ENCODE data around the gene GARIN1A.
"Not testable (repeated sequence)": the region's sequence is repeated elsewhere in the genome, so short reads cannot be mapped to it uniquely, and the experiment has no call there.

The GARIN1A gene

DNA sequence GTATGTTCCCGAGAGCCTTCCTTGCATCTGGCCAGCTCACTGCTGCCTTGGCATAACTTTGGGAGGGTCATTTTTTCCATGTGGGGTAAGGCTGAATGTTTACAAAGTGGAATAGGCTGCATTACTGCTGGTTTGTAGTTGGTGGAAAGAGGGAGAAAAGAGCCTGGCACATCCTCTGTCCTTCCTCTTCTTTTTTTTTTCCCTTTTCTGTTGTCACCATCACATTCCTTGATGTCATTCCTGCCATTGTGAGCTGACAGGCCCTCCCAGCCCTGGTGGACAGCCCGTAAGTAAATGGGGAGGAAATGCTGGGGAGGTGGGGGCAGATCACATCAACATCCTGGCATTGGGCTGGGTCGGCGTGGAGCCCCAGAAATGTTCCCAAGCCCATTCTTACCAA lies at the start of gene GARIN1A:
Gene GARIN1A (plus strand): TSS at position 301 of the 400 bp plus-strand sequence. CDS start 106 bp downstream, outside the sequence.
- no peak within 1 kb of the TSS for H3K4me3 ChIP-seq (ENCODE audit: low read depth, low read length)
- TF ChIP-seq, protein P1, sequence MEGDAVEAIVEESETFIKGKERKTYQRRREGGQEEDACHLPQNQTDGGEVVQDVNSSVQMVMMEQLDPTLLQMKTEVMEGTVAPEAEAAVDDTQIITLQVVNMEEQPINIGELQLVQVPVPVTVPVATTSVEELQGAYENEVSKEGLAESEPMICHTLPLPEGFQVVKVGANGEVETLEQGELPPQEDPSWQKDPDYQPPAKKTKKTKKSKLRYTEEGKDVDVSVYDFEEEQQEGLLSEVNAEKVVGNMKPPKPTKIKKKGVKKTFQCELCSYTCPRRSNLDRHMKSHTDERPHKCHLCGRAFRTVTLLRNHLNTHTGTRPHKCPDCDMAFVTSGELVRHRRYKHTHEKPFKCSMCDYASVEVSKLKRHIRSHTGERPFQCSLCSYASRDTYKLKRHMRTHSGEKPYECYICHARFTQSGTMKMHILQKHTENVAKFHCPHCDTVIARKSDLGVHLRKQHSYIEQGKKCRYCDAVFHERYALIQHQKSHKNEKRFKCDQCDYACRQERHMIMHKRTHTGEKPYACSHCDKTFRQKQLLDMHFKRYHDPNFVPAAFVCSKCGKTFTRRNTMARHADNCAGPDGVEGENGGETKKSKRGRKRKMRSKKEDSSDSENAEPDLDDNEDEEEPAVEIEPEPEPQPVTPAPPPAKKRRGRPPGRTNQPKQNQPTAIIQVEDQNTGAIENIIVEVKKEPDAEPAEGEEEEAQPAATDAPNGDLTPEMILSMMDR (IDR thresholded peaks at IDR 0.05; ENCODE audit: control insufficient read depth, extremely low read depth, insufficient read depth), result no peak
- no peak for DNase-seq (ENCODE audit: low read depth)

DNA sequence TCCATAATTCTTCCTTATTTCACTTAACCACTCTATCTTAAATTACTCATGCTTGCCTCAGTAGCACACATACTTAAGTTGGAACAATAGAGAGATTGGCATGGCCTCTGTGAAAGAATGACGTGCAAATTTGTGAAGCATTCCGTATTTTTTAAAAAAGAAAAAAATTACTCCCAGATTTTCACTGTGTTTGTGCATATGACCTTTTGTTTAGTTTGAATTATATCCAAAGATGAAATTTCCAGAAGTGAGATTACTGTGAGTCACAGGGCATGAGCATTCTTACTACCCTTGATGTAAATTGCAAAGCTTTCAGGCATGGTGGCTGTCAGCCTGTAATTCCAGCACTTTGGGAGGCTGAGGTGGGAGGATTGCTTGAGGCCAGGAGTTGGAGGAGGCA lies 45.0 kb upstream of the GARIN1A start:
- H3K4me3 ChIP-seq (ENCODE audit: low read depth, low read length); DNase-seq (ENCODE audit: low read depth): not testable (repeated sequence)

DNA sequence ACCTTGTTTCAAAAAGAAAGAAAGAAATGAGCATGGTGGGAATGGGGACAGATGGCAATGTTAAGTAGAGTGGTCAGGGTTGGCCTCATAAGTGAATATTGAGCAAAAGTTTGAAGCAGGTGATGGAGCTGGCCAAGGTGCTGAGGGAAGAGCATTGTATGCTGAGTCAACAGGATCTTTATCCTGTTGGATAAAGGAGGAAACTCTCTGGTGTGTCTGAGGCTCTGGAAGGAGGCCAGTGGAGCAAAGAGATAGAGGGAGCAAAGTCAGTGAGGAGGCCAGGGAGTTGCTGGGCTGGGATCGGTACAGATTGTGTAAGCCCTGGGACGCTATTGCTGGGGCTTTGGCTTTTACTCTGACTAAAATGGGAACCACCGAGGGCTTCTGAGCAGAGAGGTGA lies 38.2 kb upstream of the GARIN1A start:
- DNase-seq (ENCODE audit: low read depth); H3K4me3 ChIP-seq (ENCODE audit: low read depth, low read length): not testable (repeated sequence)

DNA sequence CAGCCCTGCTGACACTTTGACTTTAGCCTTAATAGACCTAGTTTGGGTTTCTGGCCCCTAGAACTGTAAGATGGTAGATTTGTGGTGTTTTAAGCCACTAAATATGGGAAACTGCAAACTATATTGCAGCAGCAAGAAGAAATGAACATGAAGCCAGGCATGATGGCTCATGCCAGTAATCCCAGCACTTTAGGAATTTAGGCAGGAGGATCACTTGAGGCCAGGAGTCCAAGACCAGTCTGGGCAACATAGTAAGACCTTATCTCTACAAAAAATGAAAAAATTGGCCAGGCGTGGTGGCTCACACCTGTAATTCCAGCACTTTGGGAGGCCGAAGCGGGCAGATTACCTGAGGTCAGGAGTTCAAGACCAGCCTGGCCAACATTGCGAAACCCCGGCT lies 26.9 kb upstream of the GARIN1A start:
- not testable (repeated sequence) for H3K4me3 ChIP-seq (ENCODE audit: low read depth, low read length); DNase-seq (ENCODE audit: low read depth)

DNA sequence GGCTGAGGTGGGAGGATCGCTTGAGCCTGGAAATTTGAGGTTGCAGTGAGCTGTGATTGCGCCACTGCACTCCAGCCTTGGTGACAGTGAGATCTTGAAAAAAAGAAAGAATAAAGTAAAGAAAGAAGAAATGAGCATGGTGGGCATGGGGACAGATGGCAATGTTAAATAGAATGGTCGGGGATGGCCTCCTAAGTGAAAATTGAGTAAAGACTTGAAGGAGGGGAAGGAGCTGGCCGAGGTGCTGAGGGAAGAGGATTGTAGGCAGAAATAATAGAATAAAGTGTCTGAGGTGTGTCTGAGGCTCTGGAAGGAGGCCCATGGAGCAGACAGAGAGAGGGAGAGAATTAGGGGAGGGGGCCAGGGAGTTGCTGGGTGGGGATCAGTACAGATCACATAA lies 26.2 kb upstream of the GARIN1A start:
- not testable (repeated sequence) for H3K4me3 ChIP-seq (ENCODE audit: low read depth, low read length); DNase-seq (ENCODE audit: low read depth)

DNA sequence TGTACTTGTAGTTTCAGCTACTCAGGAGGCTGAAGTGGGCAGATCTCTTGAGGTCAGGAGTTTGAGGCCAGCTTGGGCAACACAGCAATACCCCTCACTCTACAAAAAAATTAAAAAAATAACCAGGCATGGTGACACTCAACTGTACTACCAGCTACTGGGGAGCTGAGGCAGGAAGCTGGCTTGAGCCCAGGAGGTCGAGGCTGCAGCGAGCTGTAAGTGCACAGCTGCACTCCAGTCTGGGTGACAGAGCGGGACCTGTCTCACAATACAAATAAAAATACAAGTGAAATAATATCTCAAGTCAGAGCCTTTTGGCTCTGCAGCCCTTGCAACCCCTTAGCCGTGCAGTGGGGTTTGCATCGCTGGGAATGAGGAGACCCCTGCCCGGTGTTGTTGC lies 25.2 kb upstream of the GARIN1A start:
- H3K4me3 ChIP-seq (ENCODE audit: low read depth, low read length); DNase-seq (ENCODE audit: low read depth): not testable (repeated sequence)

DNA sequence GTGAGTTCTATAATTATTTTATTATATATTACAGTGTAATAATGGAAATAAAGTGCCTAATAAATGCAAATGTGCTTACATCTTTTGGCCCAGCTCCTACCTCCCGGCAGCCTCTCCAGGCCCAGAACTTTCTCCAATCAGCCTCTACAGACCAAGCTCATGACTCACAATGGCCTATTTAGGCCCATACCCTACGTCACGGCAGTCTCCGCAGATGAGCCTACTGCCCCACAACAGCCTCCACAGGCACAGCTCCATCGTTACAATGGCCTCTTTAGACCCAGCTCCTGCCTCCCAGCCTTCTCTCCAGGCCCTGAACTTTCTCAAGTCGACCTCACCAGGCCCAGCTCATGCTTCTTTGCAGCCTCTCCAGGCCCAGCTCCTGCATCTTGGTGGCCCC lies 21.0 kb upstream of the GARIN1A start:
- H3K4me3 ChIP-seq (ENCODE audit: low read depth, low read length); DNase-seq (ENCODE audit: low read depth): not testable (repeated sequence)

DNA sequence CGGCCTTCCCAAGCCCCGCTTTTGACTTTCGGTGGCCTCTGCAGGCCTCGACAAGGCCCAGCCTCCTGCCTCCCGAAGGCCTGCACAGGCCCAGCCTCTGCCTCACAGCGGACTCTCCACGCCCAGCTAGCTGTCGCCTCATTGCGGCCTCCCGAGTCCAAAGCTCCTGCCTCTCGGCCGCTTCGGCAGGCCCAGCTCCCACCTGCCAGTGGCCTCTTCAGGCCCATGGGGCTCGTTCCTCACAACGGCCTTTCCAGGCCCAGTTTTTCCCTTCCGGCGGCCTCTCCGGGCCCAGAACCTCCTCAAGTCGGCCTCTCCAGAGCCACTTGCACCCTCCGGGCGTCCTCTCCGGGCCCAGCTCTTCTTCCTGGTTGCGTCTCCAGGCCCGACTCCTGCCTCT lies 19.5 kb upstream of the GARIN1A start:
- H3K4me3 ChIP-seq (ENCODE audit: low read depth, low read length); DNase-seq (ENCODE audit: low read depth): not testable (repeated sequence)

DNA sequence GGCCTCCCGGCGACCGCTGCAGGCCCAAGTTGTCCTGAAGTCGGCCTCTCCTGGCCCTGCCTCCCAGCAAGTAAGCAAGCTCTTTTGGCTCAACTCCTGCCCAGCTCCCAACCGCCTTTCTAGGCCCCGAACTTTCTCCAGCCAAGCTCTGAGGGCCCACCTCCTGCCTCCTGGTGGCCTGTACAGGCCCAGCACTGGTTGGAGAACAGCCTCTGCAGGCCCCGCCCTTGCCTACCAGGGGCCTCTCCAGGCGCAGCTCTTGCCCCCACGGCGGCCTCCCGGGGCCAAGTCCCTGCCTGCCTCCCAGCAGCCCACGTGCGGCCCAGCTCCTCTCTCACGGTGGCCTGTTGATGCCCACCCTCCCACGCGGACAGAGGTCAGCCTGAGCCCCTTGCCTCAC lies 18.9 kb upstream of the GARIN1A start:
- not testable (repeated sequence) for DNase-seq (ENCODE audit: low read depth); H3K4me3 ChIP-seq (ENCODE audit: low read depth, low read length)

DNA sequence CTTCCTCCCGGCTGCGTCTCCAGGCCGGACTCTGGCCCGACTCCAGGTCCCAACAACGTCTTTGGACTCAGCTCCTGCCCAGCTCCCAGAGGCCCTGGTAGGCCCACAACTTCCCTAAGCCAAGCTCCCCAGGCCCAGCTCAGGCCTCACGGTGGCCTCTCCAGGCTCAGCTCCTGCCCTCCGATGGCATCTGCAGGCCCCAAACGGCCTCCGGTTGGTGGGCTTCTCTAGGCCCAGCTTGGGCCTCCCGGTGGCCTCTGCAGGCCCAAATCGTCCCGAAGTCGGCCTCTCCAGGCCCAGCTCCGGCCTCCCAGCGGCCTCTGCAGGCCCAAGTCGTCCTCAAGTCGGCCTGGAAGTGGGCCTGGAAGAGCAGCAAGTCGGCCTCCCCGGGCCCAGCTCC lies 18.0 kb upstream of the GARIN1A start:
- not testable (repeated sequence) for H3K4me3 ChIP-seq (ENCODE audit: low read depth, low read length); DNase-seq (ENCODE audit: low read depth)

DNA sequence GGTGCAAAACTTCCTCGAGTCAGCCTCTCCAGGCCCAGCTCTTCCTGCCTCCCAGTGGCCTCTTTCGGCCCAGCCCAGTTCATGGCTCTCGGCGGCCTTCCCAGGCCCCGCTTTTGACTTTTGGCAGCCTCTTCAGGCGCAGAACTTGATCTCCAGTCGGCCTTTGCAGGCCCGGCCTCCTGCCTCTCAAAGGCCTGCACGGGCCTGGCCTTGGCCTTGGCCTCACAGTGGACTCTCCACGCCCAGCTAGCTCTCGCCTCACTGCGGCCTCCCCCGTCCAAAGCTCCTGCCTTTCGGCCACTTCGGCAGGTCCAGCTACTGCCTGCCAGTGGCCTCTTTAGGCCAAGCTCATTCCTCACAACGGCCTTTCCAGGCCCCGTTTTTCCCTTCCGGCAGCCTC lies 17.6 kb upstream of the GARIN1A start:
- DNase-seq (ENCODE audit: low read depth), result not testable (repeated sequence)

DNA sequence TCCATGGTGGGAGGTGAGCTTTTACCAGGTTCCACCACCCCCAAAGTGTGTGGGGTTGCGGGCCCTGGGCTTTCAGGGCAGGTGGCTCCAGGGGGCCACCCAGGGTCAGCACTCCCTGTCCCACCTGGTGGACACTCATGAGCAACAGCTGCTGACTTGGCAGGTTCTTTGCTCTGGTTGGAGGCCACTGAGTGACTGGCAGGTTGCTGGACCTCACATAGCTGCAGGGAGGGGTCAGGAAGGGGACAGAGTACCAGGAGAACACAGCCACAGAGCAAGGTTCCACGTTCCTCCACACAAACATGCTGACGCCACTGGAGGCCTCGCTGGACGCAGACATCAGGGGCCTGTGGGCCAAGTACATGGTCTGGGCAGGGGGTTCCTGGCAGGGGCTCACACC lies 13.7 kb upstream of the GARIN1A start:
- DNase-seq (ENCODE audit: low read depth); H3K4me3 ChIP-seq (ENCODE audit: low read depth, low read length): not testable (repeated sequence)

More for the DNA sequence above, 17.6 kb upstream of the GARIN1A start:
- not testable (repeated sequence) for H3K4me3 ChIP-seq (ENCODE audit: low read depth, low read length)

DNA sequence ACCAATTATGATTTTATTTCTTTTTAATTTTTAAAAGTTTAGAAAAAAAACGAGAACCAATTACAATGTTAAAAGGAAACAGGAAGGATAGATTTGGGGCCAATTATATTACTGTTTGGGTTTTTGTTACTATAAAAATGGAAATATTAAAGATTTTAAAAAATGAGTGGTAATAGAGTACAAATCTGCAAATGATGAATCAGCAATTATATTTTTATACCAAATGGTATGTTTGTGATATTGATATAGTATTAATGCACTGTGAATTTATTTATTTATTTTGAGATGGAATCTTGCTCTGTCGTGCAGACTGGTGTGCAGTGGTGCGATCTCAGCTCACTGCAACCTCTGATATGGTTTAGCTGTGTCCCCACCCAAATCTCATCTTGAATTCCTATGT lies 11.5 kb upstream of the GARIN1A start:
- H3K4me3 ChIP-seq (ENCODE audit: low read depth, low read length), result no peak overlapping the region
- DNase-seq (ENCODE audit: low read depth), result no peak
- TF ChIP-seq, protein P1 (IDR thresholded peaks at IDR 0.05; ENCODE audit: control insufficient read depth, extremely low read depth, insufficient read depth), result no peak

DNA sequence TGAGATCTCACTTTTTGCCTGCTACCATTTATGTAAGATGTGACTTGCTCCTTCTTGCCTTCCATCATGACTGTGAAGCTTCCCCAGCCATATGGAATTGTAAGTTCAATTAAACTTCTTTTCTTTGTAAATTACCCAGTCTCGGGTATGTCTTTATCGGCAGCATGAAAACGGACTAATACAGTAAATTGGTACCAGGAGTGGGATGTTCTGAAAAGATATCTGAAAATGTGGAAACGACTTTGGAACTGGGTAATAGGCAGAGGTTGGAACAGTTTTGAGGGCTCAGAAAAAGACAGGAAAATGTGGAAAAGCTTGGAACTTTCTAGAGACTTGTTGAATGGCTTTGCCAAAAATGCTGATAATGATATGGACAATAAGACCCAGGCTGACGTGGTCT lies 10.6 kb upstream of the GARIN1A start:
- DNase-seq (ENCODE audit: low read depth), result no peak
- H3K4me3 ChIP-seq (ENCODE audit: low read depth, low read length), result no peak overlapping the region
- TF ChIP-seq, protein P1 (IDR thresholded peaks at IDR 0.05; ENCODE audit: control insufficient read depth, extremely low read depth, insufficient read depth), result no peak
